H1 (cell line): ENCODE measurements around the gene PRR29. TPM values are rescaled to one million over a fixed set of nuclear protein-coding genes. Genes with fewer than 3 reads are reported as not detected.
A peak's percentile ranks its signal among the peaks of the same experiment; 100 is the strongest.

Source experiments
- CTCF ChIA-PET: fragments of 300-600 bp; sonication (Branson Sonifier 250); formaldehyde crosslinking; loops from one replicate; lab custom pipeline; 2021; ENCODE audit not compliant: partially characterized antibody; lab: Charles Lee
- POLR2A ChIA-PET: fragments of 300-600 bp; sonication (Branson Sonifier 250); formaldehyde crosslinking; loops from one replicate; lab custom pipeline; 2021; ENCODE audit warnings: inconsistent platforms; ENCODE audit not compliant: partially characterized antibody; lab: Charles Lee
- DNase-seq, 2 experiments: peaks; one replicate each; pipeline versions ENCODE4 v3.0.0 to v3.0.0-alpha.2; 2010 to 2022; ENCODE audit warnings: low spot score in 2 of 2, low read depth in 1 of 2, mixed read lengths in 1 of 2
- FAIRE-seq: peaks from 2 replicates; lab custom pipeline; 2011; peaks lifted over from hg19 to GRCh38; lab: Jason Lieb, UNC
- H2AFZ ChIP-seq: 2 replicates; pipeline ENCODE4 v1.8.1; 2012; ENCODE audit warnings: low read length, inconsistent platforms
- H2AK5ac ChIP-seq: 2 replicates; pipeline ENCODE4 v1.6.1; 2013; ENCODE audit warnings: low read depth, low read length
- H2BK120ac ChIP-seq: replicated peaks from 2 replicates; pipeline ENCODE3; 2013; ENCODE audit warnings: low read depth, low read length, inconsistent platforms
- H2BK12ac ChIP-seq: 2 replicates; pipeline ENCODE4 v1.6.1; 2013; ENCODE audit warnings: low read depth, low read length
- H2BK15ac ChIP-seq: 2 replicates; pipeline ENCODE4 v1.6.1; 2013; ENCODE audit warnings: low read length
- H2BK20ac ChIP-seq: 2 replicates; pipeline ENCODE4 v1.6.1; 2013; ENCODE audit warnings: low read length
- H2BK5ac ChIP-seq: 2 replicates; pipeline ENCODE4 v1.6.1; 2013; ENCODE audit warnings: low read depth, low read length
- H3K14ac ChIP-seq: 2 replicates; pipeline ENCODE4 v1.6.1; 2013; ENCODE audit warnings: inconsistent platforms; ENCODE audit not compliant: insufficient read length
- H3K18ac ChIP-seq: 2 replicates; pipeline ENCODE4 v1.6.1; 2013; ENCODE audit warnings: low read length; ENCODE audit errors: extremely low read depth
- H3K23ac ChIP-seq: 2 replicates; pipeline ENCODE4 v1.6.1; 2013; ENCODE audit warnings: inconsistent platforms; ENCODE audit not compliant: insufficient read length
- H3K23me2 ChIP-seq: 2 replicates; pipeline ENCODE4 v1.6.1; 2013; ENCODE audit warnings: low read depth, low read length
- H3K27ac ChIP-seq: 2 replicates; pipeline ENCODE4 v1.6.1; 2011; ENCODE audit warnings: low read depth, low read length, inconsistent platforms
- H3K27me3 ChIP-seq, 4 experiments: replicated peaks in 1 of 4; 1 replicate in 1 of 4; 2 replicates in 3 of 4; pipeline versions ENCODE4 v1.6.1 to v1.8.1; 2011 to 2013; ENCODE audit warnings: low read length in 3 of 4, mild to moderate bottlenecking in 3 of 4, inconsistent platforms in 2 of 4, mixed read lengths in 2 of 4, moderate library complexity in 1 of 4; ENCODE audit not compliant: control insufficient read depth in 3 of 4, insufficient read depth in 3 of 4; ENCODE audit errors: extremely low read depth in 1 of 4
- H3K36me3 ChIP-seq, 4 experiments: 2 replicates each; pipeline versions ENCODE4 v1.6.1 to v1.8.1; 2011 to 2013; ENCODE audit warnings: mild to moderate bottlenecking in 4 of 4, low read length in 3 of 4, moderate library complexity in 2 of 4, control low read depth in 1 of 4, inconsistent platforms in 1 of 4; ENCODE audit not compliant: insufficient read depth in 4 of 4, control insufficient read depth in 2 of 4
- H3K4ac ChIP-seq: replicated peaks from 2 replicates; pipeline ENCODE3; 2013; ENCODE audit warnings: low read length, low read depth, mixed read lengths, inconsistent platforms; ENCODE audit not compliant: insufficient read length
- H3K4me1 ChIP-seq, 4 experiments: replicated peaks in 1 of 4; 1 replicate in 1 of 4; 2 replicates in 3 of 4; pipeline versions ENCODE4 v1.6.1 to v1.8.1; 2011 to 2013; ENCODE audit warnings: low read length in 3 of 4, inconsistent platforms in 2 of 4, mixed read lengths in 1 of 4; ENCODE audit not compliant: insufficient read depth in 4 of 4, control insufficient read depth in 3 of 4
- H3K4me2 ChIP-seq, 2 experiments: 2 replicates each; pipeline versions ENCODE4 v1.6.1 to v1.8.1; 2011 to 2013; ENCODE audit warnings: low read depth in 2 of 2, low read length in 2 of 2, control low read depth in 1 of 2, inconsistent platforms in 1 of 2, mild to moderate bottlenecking in 1 of 2; ENCODE audit not compliant: insufficient read depth in 1 of 2
- H3K4me3 ChIP-seq, 4 experiments: fragments of 200-600, 300-600 bp in 1 of 4; sonication (generic), shearing (Covaris generic), sonication (Bioruptor Twin) in 1 of 4; 2 replicates each; pipeline versions ENCODE4 v1.5.1 to v1.8.1; 2011 to 2016; ENCODE audit warnings: low read length in 4 of 4, low read depth in 3 of 4, control low read depth in 2 of 4, inconsistent platforms in 2 of 4, mild to moderate bottlenecking in 2 of 4, mixed read lengths in 1 of 4, moderate library complexity in 1 of 4; ENCODE audit not compliant: insufficient read depth in 2 of 4; ENCODE audit errors: extremely low read depth in 1 of 4
- H3K56ac ChIP-seq: replicated peaks from 2 replicates; pipeline ENCODE3; 2013; ENCODE audit warnings: low read depth, mild to moderate bottlenecking, mixed read lengths, low read length, inconsistent platforms; ENCODE audit not compliant: insufficient read length
- H3K79me1 ChIP-seq: 2 replicates; pipeline ENCODE4 v1.6.1; 2013; ENCODE audit warnings: low read depth, low read length, control low read depth
- H3K79me2 ChIP-seq, 2 experiments: 2 replicates each; pipeline versions ENCODE4 v1.6.1 to v1.8.1; 2012 to 2013; ENCODE audit warnings: low read length in 2 of 2, mild to moderate bottlenecking in 2 of 2, inconsistent platforms in 1 of 2; ENCODE audit not compliant: insufficient read depth in 2 of 2, control insufficient read depth in 1 of 2
- H3K9ac ChIP-seq, 4 experiments: replicated peaks in 1 of 4; 1 replicate in 1 of 4; 2 replicates in 3 of 4; pipeline versions ENCODE4 v1.6.1 to v1.8.1; 2011 to 2013; ENCODE audit warnings: low read depth in 3 of 4, low read length in 3 of 4, control low read depth in 2 of 4, mild to moderate bottlenecking in 2 of 4, moderate library complexity in 2 of 4, inconsistent platforms in 1 of 4; ENCODE audit errors: extremely low read depth in 1 of 4
- H3K9me3 ChIP-seq, 2 experiments: 2 replicates each; pipeline versions ENCODE4 v1.6.1 to v1.8.1; 2012 to 2013; ENCODE audit warnings: mild to moderate bottlenecking in 2 of 2, moderate library complexity in 2 of 2, control low read depth in 1 of 2, inconsistent platforms in 1 of 2, low read depth in 1 of 2, low read length in 1 of 2, mixed read lengths in 1 of 2; ENCODE audit not compliant: insufficient read depth in 2 of 2
- H4K20me1 ChIP-seq, 2 experiments: replicated peaks in 1 of 2; 2 replicates each; pipeline versions ENCODE3 to v1.8.1; 2011 to 2013; ENCODE audit warnings: inconsistent platforms in 2 of 2, low read length in 2 of 2, mild to moderate bottlenecking in 1 of 2; ENCODE audit not compliant: insufficient read depth in 2 of 2, control insufficient read depth in 1 of 2
- H4K5ac ChIP-seq: 2 replicates; pipeline ENCODE4 v1.6.1; 2013; ENCODE audit warnings: low read length, low read depth, mixed read lengths, inconsistent platforms; ENCODE audit not compliant: insufficient read length
- H4K8ac ChIP-seq: 2 replicates; pipeline ENCODE4 v1.8.0; 2013; ENCODE audit warnings: mild to moderate bottlenecking, moderate library complexity, low read length, inconsistent platforms; ENCODE audit not compliant: insufficient read depth; ENCODE audit errors: extremely low read depth
- H4K91ac ChIP-seq: replicated peaks from 2 replicates; pipeline ENCODE3; 2013; ENCODE audit warnings: low read length, mixed read lengths, inconsistent platforms; ENCODE audit not compliant: insufficient read length
- BRCA1 ChIP-seq: IDR thresholded peaks from 2 replicates; pipeline ENCODE4 v1.6.1; 2012; ENCODE audit warnings: low read depth, low read length, improper control_type of control experiment
- CREB1 ChIP-seq: IDR thresholded peaks from 2 replicates; pipeline ENCODE4 v1.6.1; 2012; ENCODE audit warnings: inconsistent platforms
- MAX ChIP-seq: IDR thresholded peaks from 2 replicates; pipeline ENCODE4 v1.6.1; 2012; ENCODE audit warnings: inconsistent platforms
- NRF1 ChIP-seq: IDR thresholded peaks from 2 replicates; pipeline ENCODE4 v1.6.1; 2011; ENCODE audit warnings: mild to moderate bottlenecking, low read depth, low read length, improper control_type of control experiment
- POLR2AphosphoS5 ChIP-seq: IDR thresholded peaks from 2 replicates; pipeline ENCODE4 v1.6.1; 2011; ENCODE audit warnings: low read depth, low read length
- POU5F1 ChIP-seq: IDR thresholded peaks from 2 replicates; pipeline ENCODE4 v1.6.1; 2011; ENCODE audit warnings: low read depth, mild to moderate bottlenecking, low read length, moderate library complexity
- RNF2 ChIP-seq: fragments of 200-900, 300-1000 bp; sonication (generic); IDR thresholded peaks from 2 replicates; pipeline ENCODE4 v1.7.1; 2016; ENCODE audit warnings: borderline replicate concordance, low read depth, mild to moderate bottlenecking, antibody characterized with exemption, low read length; ENCODE audit not compliant: poor library complexity, severe bottlenecking; ENCODE audit errors: missing control alignments
- SAP30 ChIP-seq: fragments of 300-600 bp; sonication (generic); IDR thresholded peaks from 2 replicates; pipeline ENCODE4 v1.7.1; 2012; ENCODE audit warnings: low read length, moderate library complexity, mild to moderate bottlenecking, inconsistent platforms; ENCODE audit not compliant: insufficient read depth, insufficient replicate concordance
- SP2 ChIP-seq: IDR thresholded peaks from 2 replicates; pipeline ENCODE4 v1.6.1; 2012; ENCODE audit warnings: mild to moderate bottlenecking, low read length, inconsistent platforms
- SP4 ChIP-seq: IDR thresholded peaks from 2 replicates; pipeline ENCODE4 v1.6.1; 2012; ENCODE audit warnings: low read length, inconsistent platforms
- SUZ12 ChIP-seq: fragments of 200-600 bp; sonication (generic); IDR thresholded peaks from 2 replicates; pipeline ENCODE4 v1.6.1; 2012; ENCODE audit warnings: mild to moderate bottlenecking, inconsistent platforms, low read length, moderate library complexity, mixed read lengths
- YY1 ChIP-seq: IDR thresholded peaks from 2 replicates; pipeline ENCODE4 v1.6.1; 2011; ENCODE audit warnings: low read depth, mild to moderate bottlenecking, low read length
- WGBS, 2 experiments: shearing (Covaris generic) in 1 of 2; methylation state at CpG; one replicate each; pipeline versions ENCODE4 v1.1.6 to v1.1.7; 2013 to 2015; ENCODE audit warnings: low lambda C conversion rate in 2 of 2, mixed read lengths in 2 of 2, inconsistent platforms in 1 of 2, low coverage in 1 of 2, missing lambda C conversion rate in 1 of 2; ENCODE audit not compliant: insufficient replicate concordance in 2 of 2, insufficient coverage in 1 of 2, insufficient read length in 1 of 2; ENCODE audit errors: extremely low coverage in 1 of 2, missing lambda C conversion rate in 1 of 2; 5-methylcytosine and 5-hydroxymethylcytosine counted together
- polyA plus RNA-seq, 7 experiments: library from polyadenylated mRNA; depleted of rRNA in 3 of 7; stranded (reverse) in 5 of 7; unstranded in 2 of 7; fragments of >200 nt in 5 of 7; fragments of 200-250 nt in 2 of 7; gene quantifications; 1 replicate in 5 of 7; 2 replicates in 1 of 7; 4 replicates in 1 of 7; pipeline versions ENCODE4 v1.2.1 to v1.2.3, GENCODE V29; 2011 to 2013; ENCODE audit warnings: missing spikeins in 2 of 7, mixed read lengths in 2 of 7
- total RNA-seq: library from RNA; stranded (reverse); fragmentation: NEBNext Ultra II Directional; extraction: Animal tissue kit (Norgen Biotek cat#: 25700); gene quantifications from 2 replicates; pipeline ENCODE4 v1.2.1, GENCODE V29; 2021

Gene PRR29
- total and polyA plus RNA-seq, 2 of the 8 experiments (the other 6 are each of a cell fraction or from before 2014, with no cell fraction given): 0.67 to 0.83 TPM

DNA sequence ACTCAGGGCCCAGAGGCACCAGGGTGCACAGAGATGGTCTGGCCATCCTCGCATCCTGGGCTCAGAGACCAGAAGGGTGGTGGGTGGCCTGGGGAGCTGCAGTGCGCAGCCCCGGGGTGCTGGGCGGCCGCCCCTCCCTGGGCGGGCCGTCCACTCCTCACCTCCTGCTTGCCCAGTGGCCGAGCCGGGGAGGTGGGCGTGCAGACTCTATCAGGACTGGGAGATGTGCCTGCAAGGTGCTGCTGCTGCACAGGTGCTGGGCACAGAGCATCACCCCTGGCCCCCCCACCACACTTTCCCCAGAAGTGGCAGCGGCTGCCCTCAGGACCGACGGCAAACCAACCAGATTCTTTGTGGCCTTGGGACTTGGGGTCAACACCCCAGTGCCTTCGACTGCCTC lies 25.4 kb upstream of the PRR29 start, which contains the start of gene SCN4A:
Gene SCN4A (minus strand): TSS at position 123 of the 400 bp plus-strand sequence. CDS start 77 bp downstream, at position 46.
- FAIRE-seq: no peak
- H3K9me3 ChIP-seq: no peaks in the 10 kb centered on the region; a peak in 1 of 4 replicates

More for the DNA sequence above, 25.4 kb upstream of the PRR29 start, which contains the start of gene SCN4A:
- Histone ChIP-seq H3K56ac (no peak within 1 kb of the TSS), H3K4ac (no peak within 1 kb of the TSS), H4K8ac (no peak within 1 kb of the TSS), H3K23me2 (no peaks in the 10 kb centered on the region), H4K91ac (no peak within 1 kb of the TSS), H3K79me1 (no peaks in the 10 kb centered on the region), H3K27me3 (no peaks in the 10 kb centered on the region), H2BK15ac (no peak within 1 kb of the TSS), H3K36me3 (no peaks in the 10 kb centered on the region), H2BK20ac (no peak within 1 kb of the TSS)
- POLR2A ChIA-PET: interaction anchor here (2.4 kb wide), 1 partner anchor 8 kb away, joined by 8 read pairs; no protein-coding TSS in a partner anchor
- DNase-seq: no peak
- TF ChIP-seq POU5F1 (no peak), SP4 (no peak), SUZ12 (no peak), NRF1 (no peak), BRCA1 (no peak), MAX (no peak), CREB1 (no peak), RNF2 (no peak), SAP30 (no peak), POLR2AphosphoS5 (no peak), SP2 (no peak), YY1 (no peak)
- TF ChIP-seq, all 59 proteins: peak for 0
- Histone ChIP-seq H3K18ac (no peak within 1 kb of the TSS; the same call in 1 of the 2 replicates), H3K27ac (no peak within 1 kb of the TSS), H3K23ac (no peak within 1 kb of the TSS), H4K5ac (no peak within 1 kb of the TSS), H2BK120ac (no peak within 1 kb of the TSS), H2AK5ac (0 out of 2 replicates have a peak within 1 kb of the TSS, but pooled peaks have one; percentile 75), H3K4me1 (peaks cover 0 to 7% (median under 1%) of the 10 kb centered on the region in 4 experiments; a peak in 4 of 7 replicates), H4K20me1 (no peaks in the 10 kb centered on the region), H3K79me2 (no peaks in the 10 kb centered on the region), H3K4me3 (no peak within 1 kb of the TSS), H3K9ac (no peak within 1 kb of the TSS), H2AFZ (no peak within 1 kb of the TSS; the same call in 1 of the 2 replicates), H2BK5ac (no peak within 1 kb of the TSS), H3K4me2 (no peak within 1 kb of the TSS), H2BK12ac (no peak within 1 kb of the TSS), H3K14ac (no peak within 1 kb of the TSS)
- CTCF ChIA-PET: interaction anchor here (0.9 to 18.4 kb wide), 2 partner anchors 19 to 62 kb away, joined by 3 to 219 read pairs; partner anchors contain the start of gene CSHL1
- WGBS, 2 experiments: 92% methylated on average over 12 of the region's 14 CpGs; no CpG with 5 or more reads in 1 of the 2 experiments
